A673 (cell line): ENCODE measurements around the gene AGMO.

Source experiments
- EZH2 ChIP-seq: fragments of 200-600 bp; sonication (generic); IDR thresholded peaks from 2 replicates; pipeline ENCODE4 v1.6.1; 2017; ENCODE audit warnings: borderline replicate concordance, low read depth, mild to moderate bottlenecking, mixed read lengths, antibody characterized with exemption, low read length; ENCODE audit not compliant: poor library complexity, severe bottlenecking
- TF ChIP-seq, protein P1 (sequence below): fragments of 300-800, 200-600 bp; sonication (generic); conservative IDR thresholded peaks from 2 replicates; pipeline ENCODE4 v1.5.1; 2017; ENCODE audit warnings: low read depth, mild to moderate bottlenecking, antibody characterized with exemption, low read length, moderate library complexity, mixed read lengths

DNA sequence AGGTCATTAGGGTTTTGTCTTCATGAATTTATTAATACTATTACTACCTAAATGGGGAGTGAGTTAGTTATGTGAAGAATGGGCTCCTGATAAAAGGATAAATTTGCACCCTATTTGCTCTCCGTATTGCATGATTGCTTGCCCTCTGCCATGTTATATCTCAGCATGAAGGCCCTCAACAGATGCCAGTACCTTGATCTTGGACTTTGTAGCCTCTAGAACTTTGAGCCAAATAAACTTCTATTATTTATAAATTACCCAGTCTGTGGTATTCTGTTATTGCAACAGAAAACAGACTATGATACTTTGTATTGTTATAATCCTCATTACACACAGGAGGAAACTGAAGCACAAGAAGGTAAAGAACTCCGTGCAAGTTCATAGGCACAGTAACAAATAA lies 150.8 kb downstream of the AGMO start:
- TF ChIP-seq, protein P1, sequence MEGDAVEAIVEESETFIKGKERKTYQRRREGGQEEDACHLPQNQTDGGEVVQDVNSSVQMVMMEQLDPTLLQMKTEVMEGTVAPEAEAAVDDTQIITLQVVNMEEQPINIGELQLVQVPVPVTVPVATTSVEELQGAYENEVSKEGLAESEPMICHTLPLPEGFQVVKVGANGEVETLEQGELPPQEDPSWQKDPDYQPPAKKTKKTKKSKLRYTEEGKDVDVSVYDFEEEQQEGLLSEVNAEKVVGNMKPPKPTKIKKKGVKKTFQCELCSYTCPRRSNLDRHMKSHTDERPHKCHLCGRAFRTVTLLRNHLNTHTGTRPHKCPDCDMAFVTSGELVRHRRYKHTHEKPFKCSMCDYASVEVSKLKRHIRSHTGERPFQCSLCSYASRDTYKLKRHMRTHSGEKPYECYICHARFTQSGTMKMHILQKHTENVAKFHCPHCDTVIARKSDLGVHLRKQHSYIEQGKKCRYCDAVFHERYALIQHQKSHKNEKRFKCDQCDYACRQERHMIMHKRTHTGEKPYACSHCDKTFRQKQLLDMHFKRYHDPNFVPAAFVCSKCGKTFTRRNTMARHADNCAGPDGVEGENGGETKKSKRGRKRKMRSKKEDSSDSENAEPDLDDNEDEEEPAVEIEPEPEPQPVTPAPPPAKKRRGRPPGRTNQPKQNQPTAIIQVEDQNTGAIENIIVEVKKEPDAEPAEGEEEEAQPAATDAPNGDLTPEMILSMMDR: no peak
- TF ChIP-seq EZH2: no peak
